T-helper 1 cell treated with Interleukin-12 subunit alpha and Interleukin-12 subunit beta and Interleukin-4 antibody, amounts not matched to agents 30 μg/mL and 1 μg/mL, for 36 hours (primary cell): ENCODE data around the gene FANCC.
"Not testable (repeated sequence)": the region's sequence is repeated elsewhere in the genome, so short reads cannot be mapped to it uniquely, and the experiment has no call there.

Experiments used
- H3K27ac Mint-ChIP-seq: one replicate; pipeline ENCODE4 v1.8.0; 2021; ENCODE audit warnings: mild to moderate bottlenecking, mixed read lengths
- H3K27me3 Mint-ChIP-seq: one replicate; pipeline ENCODE4 v1.8.0; 2021; ENCODE audit warnings: low read depth, mixed read lengths
- H3K36me3 Mint-ChIP-seq: one replicate; pipeline ENCODE4 v1.8.0; 2021; ENCODE audit warnings: low read depth, mixed read lengths
- H3K4me1 Mint-ChIP-seq: one replicate; pipeline ENCODE4 v1.8.0; 2021; ENCODE audit warnings: low read depth, mixed read lengths
- H3K4me3 Mint-ChIP-seq: one replicate; pipeline ENCODE4 v1.8.0; 2021; ENCODE audit warnings: mild to moderate bottlenecking, moderate library complexity, mixed read lengths
- H3K9me3 Mint-ChIP-seq: one replicate; pipeline ENCODE4 v1.8.0; 2021; ENCODE audit warnings: mixed read lengths

The FANCC gene

DNA sequence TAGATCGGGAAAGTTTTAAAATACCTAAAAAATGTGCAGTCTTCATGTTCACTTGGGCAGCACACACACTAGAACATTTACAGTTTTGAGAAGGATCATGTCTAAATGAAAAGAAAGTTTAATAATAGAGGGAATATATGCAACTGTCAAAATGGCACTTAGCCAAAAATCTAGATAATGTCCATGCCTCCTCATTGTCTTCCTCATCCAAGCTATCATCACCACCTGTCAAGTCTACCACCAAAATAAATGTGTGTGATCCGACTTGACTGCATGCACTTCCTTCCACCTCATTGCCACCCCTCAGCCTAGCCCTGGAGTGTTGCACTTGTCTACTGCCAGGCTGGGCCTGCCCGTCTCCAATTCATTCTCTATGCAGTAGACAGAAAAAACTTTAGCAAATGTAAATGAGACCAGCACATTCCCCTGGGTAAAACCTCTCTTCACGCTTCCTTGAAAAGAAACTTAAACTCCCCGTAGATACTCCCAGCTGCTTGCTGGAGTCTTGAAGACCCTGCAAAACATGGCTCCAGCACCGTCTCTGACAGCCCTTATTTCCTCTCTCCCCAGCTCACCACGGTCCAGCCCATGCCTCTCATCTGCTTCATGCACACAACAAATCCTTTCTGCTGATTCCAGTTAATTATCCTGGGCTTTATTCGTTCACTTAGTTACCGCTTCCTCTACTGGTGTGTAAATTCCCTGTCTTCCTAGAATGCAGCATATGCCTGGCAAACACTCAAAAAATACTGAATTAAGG lies 66.9 kb downstream of the FANCC start:
- no peaks in the 10 kb centered on the region for H3K27me3 Mint-ChIP-seq
- H3K36me3 Mint-ChIP-seq, result peaks cover 11% of the 10 kb centered on the region
- H3K4me3 Mint-ChIP-seq, result no peak overlapping the region
- no peaks in the 10 kb centered on the region for H3K4me1 Mint-ChIP-seq
- no peak overlapping the region for H3K27ac Mint-ChIP-seq
- H3K9me3 Mint-ChIP-seq, result no peaks in the 10 kb centered on the region

DNA sequence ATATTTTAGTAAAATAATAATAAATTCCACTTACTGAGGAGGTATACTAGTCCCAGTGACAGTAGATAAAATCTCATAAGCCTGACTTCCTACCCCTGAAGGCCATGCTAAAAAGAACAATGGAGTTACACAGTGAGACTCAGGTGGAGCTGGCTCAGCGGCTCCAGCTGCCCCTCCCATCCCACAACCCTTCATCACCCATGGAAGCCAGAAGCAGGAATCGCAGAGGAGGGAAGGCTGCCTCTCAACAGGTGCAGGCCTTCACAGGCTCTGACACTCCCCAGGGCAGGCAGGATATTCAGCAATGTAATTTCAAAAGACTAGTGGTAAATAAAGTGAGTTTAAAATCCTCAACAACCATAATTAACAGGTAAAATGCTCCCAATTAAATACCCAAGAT lies 67.5 kb downstream of the FANCC start:
- Mint-ChIP-seq H3K27me3 (no peaks in the 10 kb centered on the region), H3K27ac (no peak overlapping the region), H3K4me3 (no peak overlapping the region), H3K9me3 (no peaks in the 10 kb centered on the region), H3K4me1 (no peaks in the 10 kb centered on the region), H3K36me3 (peaks cover 13% of the 10 kb centered on the region)

DNA sequence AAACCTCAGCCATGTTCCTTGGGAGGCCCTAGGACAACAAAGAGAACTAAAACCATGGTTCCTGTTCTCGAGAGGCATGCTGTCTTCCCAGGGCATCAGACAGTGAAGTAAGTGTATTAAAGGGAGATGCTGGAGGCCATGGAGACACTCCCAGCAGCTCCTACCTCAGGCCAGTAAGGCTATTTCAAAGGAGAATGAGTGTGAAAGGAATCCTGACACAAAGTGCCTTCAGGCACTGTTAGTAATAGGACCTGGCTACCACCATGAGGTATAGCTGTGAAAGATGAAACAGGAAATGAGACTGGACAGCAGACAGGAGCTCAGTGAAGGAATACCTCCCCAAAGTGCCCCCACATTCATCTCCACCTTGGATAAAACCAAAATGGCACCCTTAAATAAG lies 71.0 kb downstream of the FANCC start:
- peaks cover 17% of the 10 kb centered on the region for H3K36me3 Mint-ChIP-seq
- H3K9me3 Mint-ChIP-seq, result no peaks in the 10 kb centered on the region
- H3K4me3 Mint-ChIP-seq, result no peak overlapping the region
- no peaks in the 10 kb centered on the region for H3K4me1 Mint-ChIP-seq
- H3K27me3 Mint-ChIP-seq, result no peaks in the 10 kb centered on the region
- no peak overlapping the region for H3K27ac Mint-ChIP-seq

DNA sequence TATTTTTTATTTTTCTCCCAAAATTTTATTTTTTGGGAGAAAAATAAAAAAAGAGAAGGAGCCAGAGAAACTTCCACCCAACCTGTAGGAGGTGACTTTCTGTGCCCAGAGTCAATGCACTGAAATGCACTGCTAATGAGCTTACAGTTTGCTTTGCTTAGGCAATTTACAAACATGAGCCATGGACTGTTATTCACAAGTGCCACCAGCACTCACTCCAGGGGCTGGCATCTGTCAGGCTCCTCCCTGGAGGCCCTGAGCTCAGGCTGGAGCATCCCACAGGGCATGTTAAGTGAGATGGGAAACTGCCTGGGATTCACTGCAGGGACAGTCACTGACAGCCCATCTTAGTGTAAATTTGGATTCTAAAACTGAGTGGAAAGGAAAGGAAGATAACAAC lies 74.9 kb downstream of the FANCC start:
- Mint-ChIP-seq H3K36me3 (peaks cover 17% of the 10 kb centered on the region), H3K27me3 (no peaks in the 10 kb centered on the region), H3K27ac (no peak overlapping the region), H3K4me1 (no peaks in the 10 kb centered on the region), H3K9me3 (no peaks in the 10 kb centered on the region), H3K4me3 (no peak overlapping the region)

DNA sequence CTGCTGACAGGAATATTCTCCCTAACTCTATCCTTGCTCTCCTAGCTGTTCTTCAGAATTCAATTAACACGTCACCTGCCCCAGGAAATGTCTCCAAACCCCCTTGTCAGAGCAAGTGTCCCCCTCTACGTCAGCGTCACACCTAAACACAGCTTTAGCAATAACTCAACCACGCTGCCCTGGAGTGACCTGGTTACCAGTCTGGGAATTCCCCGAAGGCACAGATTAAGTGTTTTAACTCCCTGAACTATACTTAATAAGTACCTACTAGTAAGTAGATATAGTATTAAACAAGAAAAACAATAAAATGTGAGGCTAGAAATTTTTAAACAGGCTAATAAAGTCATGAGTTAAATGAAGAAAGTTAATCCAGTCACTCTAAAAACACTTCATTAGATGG lies 78.4 kb downstream of the FANCC start:
- peaks cover 3% of the 10 kb centered on the region for H3K36me3 Mint-ChIP-seq
- no peak overlapping the region for H3K27ac Mint-ChIP-seq
- H3K4me3 Mint-ChIP-seq, result no peak overlapping the region
- no peaks in the 10 kb centered on the region for H3K27me3 Mint-ChIP-seq
- H3K9me3 Mint-ChIP-seq, result no peaks in the 10 kb centered on the region
- H3K4me1 Mint-ChIP-seq, result no peaks in the 10 kb centered on the region

DNA sequence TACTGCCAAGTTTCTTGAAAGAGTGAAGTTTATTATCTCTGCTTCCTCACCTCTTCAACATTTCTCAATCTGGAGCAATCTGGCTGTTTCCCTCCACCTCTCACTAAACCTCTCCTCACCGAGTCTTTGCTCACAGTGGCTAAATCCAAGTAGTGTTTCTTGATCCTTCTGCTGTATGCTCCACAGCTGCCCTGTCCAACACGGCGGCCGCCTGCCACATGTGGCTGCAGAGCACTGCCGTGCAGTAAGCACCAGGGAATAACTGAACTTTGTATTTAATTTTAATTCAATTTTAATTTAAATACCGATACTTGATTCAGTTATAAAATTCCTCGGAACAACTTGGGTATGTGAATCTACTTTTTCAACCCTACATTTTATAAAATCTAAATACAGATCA lies 80.2 kb downstream of the FANCC start:
- Mint-ChIP-seq H3K9me3 (peaks cover 4% of the 10 kb centered on the region), H3K27ac (no peak overlapping the region), H3K36me3 (peaks cover 5% of the 10 kb centered on the region), H3K4me1 (no peaks in the 10 kb centered on the region), H3K27me3 (no peaks in the 10 kb centered on the region), H3K4me3 (no peak overlapping the region)

DNA sequence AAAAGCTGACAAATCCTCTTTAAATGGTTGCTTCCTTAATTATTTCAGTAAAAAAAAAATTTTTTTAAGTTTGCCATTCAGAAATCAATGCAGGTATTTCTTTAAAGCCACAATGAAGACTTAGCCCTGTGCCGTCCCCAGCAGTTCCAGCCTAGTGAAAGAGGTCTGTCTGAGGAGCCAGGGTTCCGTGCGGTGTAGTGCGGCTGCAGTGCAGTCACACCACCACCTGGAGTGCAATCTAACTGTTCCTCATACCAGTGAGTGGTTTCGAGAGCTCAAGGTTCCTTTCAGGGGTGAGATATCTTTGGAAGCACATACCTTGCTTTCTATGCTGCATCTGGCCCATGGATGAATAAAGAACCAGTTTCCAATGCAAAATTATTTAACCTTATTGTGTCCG lies 87.5 kb downstream of the FANCC start:
- Mint-ChIP-seq H3K36me3 (peaks cover 10% of the 10 kb centered on the region), H3K4me1 (peaks cover 4% of the 10 kb centered on the region), H3K27me3 (no peaks in the 10 kb centered on the region), H3K27ac (no peak overlapping the region), H3K4me3 (no peak overlapping the region), H3K9me3 (peaks cover 16% of the 10 kb centered on the region)

DNA sequence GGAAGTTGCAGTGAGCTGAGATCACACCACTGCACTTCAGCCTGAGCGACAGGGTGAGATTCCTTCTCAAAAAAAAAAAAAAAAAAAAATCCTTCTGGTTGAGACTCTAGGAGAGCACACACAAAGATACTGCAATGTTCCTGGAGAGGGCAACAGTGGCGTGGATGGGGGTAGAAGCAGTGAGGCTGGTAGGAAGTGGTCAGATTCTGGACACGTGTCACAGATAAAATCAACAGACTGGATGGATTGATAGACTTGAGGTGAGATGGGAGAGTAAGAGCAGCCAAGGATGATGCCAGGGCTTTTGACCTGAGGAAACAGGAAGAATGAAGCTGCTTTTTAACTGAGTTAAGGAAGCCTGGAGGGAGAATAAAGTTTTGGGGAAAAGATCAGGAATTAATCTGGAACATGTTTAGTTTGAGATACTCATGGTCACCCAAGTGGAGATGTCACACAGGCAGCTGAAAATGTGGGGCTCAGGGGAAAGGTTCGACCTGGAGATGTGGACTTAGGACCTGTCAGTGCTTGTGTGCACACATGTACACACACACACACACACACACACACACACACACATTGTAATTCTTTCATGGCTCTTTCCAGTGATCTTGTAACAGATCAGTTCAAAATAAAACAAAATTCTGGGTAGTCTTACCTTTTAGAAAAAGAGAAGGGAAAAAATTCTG lies 88.1 kb downstream of the FANCC start:
- H3K4me3 Mint-ChIP-seq, result no peak overlapping the region
- H3K27ac Mint-ChIP-seq, result no peak overlapping the region
- no peaks in the 10 kb centered on the region for H3K27me3 Mint-ChIP-seq
- H3K4me1 Mint-ChIP-seq, result peaks cover 4% of the 10 kb centered on the region
- H3K36me3 Mint-ChIP-seq, result peaks cover 10% of the 10 kb centered on the region
- H3K9me3 Mint-ChIP-seq, result peaks cover 16% of the 10 kb centered on the region

DNA sequence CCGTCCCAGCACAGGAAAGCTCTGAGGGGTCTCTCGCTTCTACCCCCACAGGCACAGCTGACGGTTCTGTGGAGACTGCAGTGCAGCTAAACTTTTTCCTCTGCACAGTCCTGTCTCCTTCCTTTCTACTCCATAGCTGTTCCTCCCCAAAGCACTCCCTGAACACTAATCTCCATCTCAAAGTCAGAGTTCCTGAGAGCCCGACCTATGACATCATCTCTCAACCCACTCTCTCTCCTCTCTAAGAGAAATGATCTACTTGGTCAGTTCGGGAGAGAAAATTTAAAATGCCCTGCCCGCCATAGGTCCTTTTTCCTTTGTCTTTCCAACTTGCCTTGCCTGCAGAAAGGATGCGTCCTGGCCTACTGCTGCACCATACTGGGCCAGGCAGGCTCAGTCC lies 90.6 kb downstream of the FANCC start:
- H3K27ac Mint-ChIP-seq, result no peak overlapping the region
- H3K27me3 Mint-ChIP-seq, result no peaks in the 10 kb centered on the region
- H3K36me3 Mint-ChIP-seq, result peaks cover 5% of the 10 kb centered on the region
- peaks cover 10% of the 10 kb centered on the region for H3K9me3 Mint-ChIP-seq
- H3K4me1 Mint-ChIP-seq, result peaks cover 6% of the 10 kb centered on the region
- H3K4me3 Mint-ChIP-seq, result no peak overlapping the region

DNA sequence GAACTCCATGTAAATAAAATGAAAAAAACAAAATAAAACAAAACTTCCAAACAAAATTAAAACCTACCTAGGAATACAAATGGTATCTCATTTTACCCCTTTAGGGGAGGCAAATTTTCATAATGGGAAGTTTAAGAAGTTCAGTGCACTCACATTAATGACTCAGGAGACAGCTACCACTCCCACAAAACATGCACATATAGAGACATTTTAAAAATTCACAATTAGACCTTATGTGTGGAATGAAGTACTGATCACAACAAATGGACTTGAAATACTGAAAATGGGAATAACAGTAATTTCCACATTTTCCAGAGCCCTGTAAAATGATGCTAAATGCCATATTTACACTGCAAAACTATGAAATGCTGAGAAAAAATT lies 91.8 kb downstream of the FANCC start:
- H3K9me3 Mint-ChIP-seq, result peaks cover 4% of the 10 kb centered on the region
- H3K27ac Mint-ChIP-seq, result no peak overlapping the region
- no peak overlapping the region for H3K4me3 Mint-ChIP-seq
- H3K4me1 Mint-ChIP-seq, result peaks cover 6% of the 10 kb centered on the region
- peaks cover 5% of the 10 kb centered on the region for H3K36me3 Mint-ChIP-seq
- no peaks in the 10 kb centered on the region for H3K27me3 Mint-ChIP-seq

DNA sequence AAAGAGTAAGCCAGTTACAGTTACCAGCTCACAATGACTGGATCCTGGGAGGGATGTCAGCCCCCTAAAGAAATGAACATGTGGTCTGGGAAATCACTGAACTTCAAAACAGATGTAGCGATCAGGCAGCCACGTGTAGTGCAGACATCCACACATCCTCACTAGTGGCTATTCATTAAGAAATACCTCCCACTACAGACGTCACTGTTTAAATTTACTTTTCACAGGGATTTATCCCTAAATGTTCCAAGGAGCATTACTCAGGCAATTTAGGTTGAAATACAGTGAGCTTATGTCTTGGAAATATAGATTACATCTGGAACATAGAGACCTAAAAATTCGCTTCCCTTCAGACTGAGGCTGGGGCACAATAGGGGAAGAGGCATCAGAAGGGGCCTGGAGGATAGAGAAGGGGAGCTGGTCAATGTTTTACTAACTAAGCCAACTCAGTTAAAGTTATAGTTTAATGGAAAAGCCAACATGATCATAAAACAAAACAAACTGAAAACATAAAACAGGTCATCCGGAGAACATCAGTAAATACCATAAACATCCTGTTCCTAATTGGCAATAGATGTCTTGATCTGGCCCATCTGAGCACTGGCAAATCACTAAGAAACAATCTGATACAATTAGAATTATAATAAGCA lies 92.3 kb downstream of the FANCC start:
- H3K4me3 Mint-ChIP-seq, result no peak overlapping the region
- peaks cover 4% of the 10 kb centered on the region for H3K36me3 Mint-ChIP-seq
- no peaks in the 10 kb centered on the region for H3K9me3 Mint-ChIP-seq
- H3K27me3 Mint-ChIP-seq, result no peaks in the 10 kb centered on the region
- H3K4me1 Mint-ChIP-seq, result peaks cover 6% of the 10 kb centered on the region
- no peak overlapping the region for H3K27ac Mint-ChIP-seq

DNA sequence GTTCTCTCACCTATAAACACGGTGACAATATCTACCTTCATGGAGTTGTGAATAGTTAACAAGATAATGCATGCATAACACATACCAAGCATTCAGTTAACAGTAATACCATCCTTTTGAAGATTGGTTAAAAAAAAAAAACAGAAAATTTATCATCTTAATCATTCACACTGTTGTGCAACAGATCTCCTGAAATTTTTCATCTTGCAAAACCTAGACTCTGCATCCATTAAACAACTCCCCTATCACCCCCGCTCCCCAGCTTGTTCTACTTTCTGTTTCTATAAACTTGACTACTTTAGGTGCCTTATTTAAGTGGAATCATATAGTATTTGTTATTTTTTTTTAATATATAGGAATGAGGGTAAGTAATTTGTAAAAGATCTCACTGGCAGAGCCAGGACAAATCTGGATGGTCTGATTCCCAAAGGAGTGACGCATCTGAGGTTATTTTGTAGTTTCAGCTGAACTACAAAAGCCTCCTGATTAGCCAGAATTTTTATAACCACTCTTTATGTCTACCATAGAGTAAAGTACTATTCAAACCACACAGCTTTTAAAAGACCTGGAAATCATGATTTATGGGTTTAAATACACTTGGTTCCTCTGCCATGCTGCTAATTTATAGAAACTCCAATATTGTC lies 93.0 kb downstream of the FANCC start:
- Mint-ChIP-seq H3K27me3 (no peaks in the 10 kb centered on the region), H3K4me1 (peaks cover 6% of the 10 kb centered on the region), H3K4me3 (no peak overlapping the region), H3K9me3 (no peaks in the 10 kb centered on the region), H3K36me3 (peaks cover 6% of the 10 kb centered on the region), H3K27ac (no peak overlapping the region)

DNA sequence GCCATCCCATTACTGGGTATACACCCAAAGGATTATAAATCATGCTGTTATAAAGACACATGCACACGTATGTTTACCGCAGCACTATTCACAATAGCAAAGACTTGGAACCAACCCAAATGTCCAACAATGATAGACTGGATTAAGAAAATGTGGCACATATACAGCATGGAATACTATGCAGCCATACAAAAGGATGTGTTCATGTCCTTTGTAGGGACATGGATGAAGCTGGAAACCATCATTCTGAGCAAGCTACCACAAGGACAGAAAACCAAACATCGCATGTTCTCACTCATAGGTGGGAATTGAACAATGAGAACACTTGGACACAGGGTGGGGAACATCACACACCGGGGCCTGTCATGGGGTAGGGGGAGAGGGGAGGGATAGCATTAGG lies 97.2 kb downstream of the FANCC start:
- H3K36me3 Mint-ChIP-seq, H3K4me1 Mint-ChIP-seq, H3K4me3 Mint-ChIP-seq, H3K27me3 Mint-ChIP-seq, H3K9me3 Mint-ChIP-seq, H3K27ac Mint-ChIP-seq: not testable (repeated sequence)

DNA sequence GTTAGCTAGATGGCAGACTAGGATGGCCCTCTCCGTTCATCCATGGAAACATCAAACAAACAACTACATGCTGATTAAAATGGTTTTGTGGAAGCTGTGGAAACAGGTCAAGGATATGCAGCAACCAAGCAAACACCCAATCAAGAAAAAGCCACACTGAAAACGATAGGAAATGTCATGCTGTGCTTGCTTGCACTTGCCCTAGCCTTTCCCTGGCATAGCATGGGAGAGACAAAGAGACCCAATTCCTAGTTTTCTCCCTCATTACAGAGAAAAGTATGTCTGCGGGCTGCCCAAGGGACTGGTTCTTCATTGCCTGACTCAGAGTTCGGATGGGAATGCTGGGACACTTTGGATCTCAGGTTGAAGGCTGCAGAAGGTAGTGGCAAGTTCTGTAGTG lies 98.7 kb downstream of the FANCC start:
- no peak overlapping the region for H3K27ac Mint-ChIP-seq
- H3K4me1 Mint-ChIP-seq, result peaks cover 2% of the 10 kb centered on the region
- no peaks in the 10 kb centered on the region for H3K27me3 Mint-ChIP-seq
- H3K9me3 Mint-ChIP-seq, result no peaks in the 10 kb centered on the region
- H3K36me3 Mint-ChIP-seq, result peaks cover 2% of the 10 kb centered on the region
- no peak overlapping the region for H3K4me3 Mint-ChIP-seq

DNA sequence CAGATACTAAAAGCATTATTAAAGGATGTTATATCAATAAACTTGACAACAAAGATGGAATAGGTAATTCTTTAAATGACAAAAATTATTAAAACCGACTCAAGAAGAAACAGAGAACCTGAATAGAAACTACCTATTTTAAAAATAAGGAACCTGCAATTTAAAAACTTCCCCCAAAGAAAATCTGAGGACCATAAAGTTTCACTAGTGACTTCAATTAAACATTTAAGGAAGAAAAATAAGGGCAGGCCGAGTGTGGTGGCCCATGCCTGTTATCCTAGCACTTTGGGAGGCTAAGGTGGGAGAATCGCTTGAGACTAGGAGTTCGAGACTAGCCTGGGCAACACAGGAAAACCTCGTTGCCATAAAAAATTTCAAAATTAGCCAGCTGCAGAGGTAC lies 99.6 kb downstream of the FANCC start:
- Mint-ChIP-seq H3K27me3 (no peaks in the 10 kb centered on the region), H3K36me3 (peaks cover 2% of the 10 kb centered on the region), H3K4me1 (no peaks in the 10 kb centered on the region), H3K27ac (no peak overlapping the region), H3K9me3 (no peaks in the 10 kb centered on the region), H3K4me3 (no peak overlapping the region)
